ENCODE results near the gene ZNF860. TPM values are rescaled to one million over a fixed set of nuclear protein-coding genes. Genes with fewer than 3 reads are reported as not detected.
A peak's percentile ranks its signal among the peaks of the same experiment; 100 is the strongest.

The ZNF860 gene
- total RNA-seq, 2 donors from 2014 or later = 1.0 to 2.6 TPM

- TF ChIP-seq CTCF (IDR thresholded peaks at IDR 0.05) = no peak
- no peak for TF ChIP-seq POLR2A (IDR thresholded peaks at IDR 0.05)
- Histone ChIP-seq H3K9me3 (no peaks in the 10 kb centered on the region), H3K27ac (no peak overlapping the region), H3K36me3 (replicated peaks in 1 of 2; ENCODE audit: insufficient read depth in 1 of 2, low read depth in 2 of 2) (no peaks in the 10 kb centered on the region), H3K27me3 (no peaks in the 10 kb centered on the region), H3K4me1 (no peaks in the 10 kb centered on the region), H3K4me3 (no peak overlapping the region)
- WGBS, 2 donors = 78 to 79% methylated on average over 4 of the region's 4 CpGs
- intact Hi-C loops (cut with DNase I) = no loop called here
- no peak for DNase-seq
- no peak for ATAC-seq
Observed at GRCh38 chr3:31966978-31967591, 14.5 kb upstream of the ZNF860 start.

GRCh38 chr3:31967592-31967991, 14.0 kb upstream of the ZNF860 start:
- Histone ChIP-seq H3K27me3 (no peaks in the 10 kb centered on the region), H3K9me3 (no peaks in the 10 kb centered on the region), H3K4me3 (no peak overlapping the region), H3K27ac (peak overlapping the region in 1 of 4 donors; percentile 13), H3K36me3 (replicated peaks in 1 of 2; ENCODE audit: insufficient read depth in 1 of 2, low read depth in 2 of 2) (no peaks in the 10 kb centered on the region), H3K4me1 (no peaks in the 10 kb centered on the region)
- ATAC-seq (no peak), DNase-seq (no peak)
- intact Hi-C loops (cut with DNase I) = no loop called here
- no peak for TF ChIP-seq CTCF (IDR thresholded peaks at IDR 0.05)
- no peak for TF ChIP-seq POLR2A (IDR thresholded peaks at IDR 0.05)
- WGBS, 2 donors = 80 to 89% methylated on average over 2 of the region's 2 CpGs

GRCh38 chr3:31968369-31968926, 13.1 kb upstream of the ZNF860 start:
- intact Hi-C loops (cut with DNase I) = no loop called here
- H3K4me3 ChIP-seq = no peak overlapping the region
- no peaks in the 10 kb centered on the region for H3K27me3 ChIP-seq
- no peak for ATAC-seq
- no peak for DNase-seq
- H3K27ac ChIP-seq = no peak overlapping the region
- H3K9me3 ChIP-seq = no peaks in the 10 kb centered on the region
- H3K36me3 ChIP-seq (replicated peaks in 1 of 2; ENCODE audit: insufficient read depth in 1 of 2, low read depth in 2 of 2) = no peaks in the 10 kb centered on the region
- TF ChIP-seq POLR2A (IDR thresholded peaks at IDR 0.05) = no peak
- TF ChIP-seq CTCF (IDR thresholded peaks at IDR 0.05) = no peak
- H3K4me1 ChIP-seq = no peaks in the 10 kb centered on the region
- WGBS, 2 donors = 73 to 85% methylated on average over 2 of the region's 2 CpGs

- no peak for TF ChIP-seq POLR2A (IDR thresholded peaks at IDR 0.05)
- no peak for TF ChIP-seq CTCF (IDR thresholded peaks at IDR 0.05)
- Histone ChIP-seq H3K9me3 (no peaks in the 10 kb centered on the region), H3K27ac (no peak overlapping the region), H3K4me3 (no peak overlapping the region), H3K27me3 (no peaks in the 10 kb centered on the region), H3K36me3 (replicated peaks in 1 of 2; ENCODE audit: insufficient read depth in 1 of 2, low read depth in 2 of 2) (no peaks in the 10 kb centered on the region), H3K4me1 (no peaks in the 10 kb centered on the region)
- 65 to 84% methylated on average over 6 of the region's 6 CpGs for WGBS, 2 donors
- DNase-seq = no peak
- intact Hi-C loops (cut with DNase I) = no loop called here
- peak; percentile 33 for ATAC-seq
Observed at GRCh38 chr3:31968927-31969418, 12.6 kb upstream of the ZNF860 start.

GRCh38 chr3:31971607-31972006, 9.9 kb upstream of the ZNF860 start:
- no peaks in the 10 kb centered on the region for H3K36me3 ChIP-seq (replicated peaks in 1 of 2; ENCODE audit: insufficient read depth in 1 of 2, low read depth in 2 of 2)
- H3K4me1 ChIP-seq = no peaks in the 10 kb centered on the region
- no peaks in the 10 kb centered on the region for H3K9me3 ChIP-seq
- intact Hi-C loops (cut with DNase I) = no loop called here
- no peak for ATAC-seq
- TF ChIP-seq POLR2A (IDR thresholded peaks at IDR 0.05) = no peak
- TF ChIP-seq CTCF (IDR thresholded peaks at IDR 0.05) = no peak
- H3K27me3 ChIP-seq = no peaks in the 10 kb centered on the region
- no peak overlapping the region for H3K4me3 ChIP-seq
- H3K27ac ChIP-seq = no peak overlapping the region
- WGBS, 2 donors = 96% methylated on average over 3 of the region's 3 CpGs
- DNase-seq = no peak

All from body of pancreas (tissue), 4 donors.